Naive thymus-derived CD4-positive, alpha-beta T cell (primary cell): Measurements from ENCODE around the gene NFATC2. TPM values are rescaled to one million over a fixed set of nuclear protein-coding genes. Genes with fewer than 3 reads are reported as not detected.
"Not testable (repeated sequence)": the region's sequence is repeated elsewhere in the genome, so short reads cannot be mapped to it uniquely, and the experiment has no call there.

Source experiments
- ATAC-seq: fragments of 150-1000 bp; cut with Tn5 transposase; 2 replicates; pipeline ENCODE4 v1.10.0; 2021; ENCODE audit warnings: mild to moderate bottlenecking, moderate library complexity
- CTCF ChIA-PET: fragments of 350-600 bp; sonication (Branson Sonifier 250); formaldehyde crosslinking; loops from one replicate; lab custom pipeline; 2021; ENCODE audit warnings: antibody characterized with exemption; lab: Charles Lee
- POLR2A ChIA-PET: fragments of 350-600 bp; sonication (Branson Sonifier 250); formaldehyde crosslinking; loops from one replicate; lab custom pipeline; 2021; ENCODE audit warnings: antibody characterized with exemption, inconsistent platforms; lab: Charles Lee
- DNase-seq, 9 donors: peaks; one replicate each; pipeline versions ENCODE4 v3.0.0 to v3.0.0-alpha.2; 2020 to 2022; ENCODE audit warnings: mixed read lengths in 1 of 9
- H3K27ac ChIP-seq: one replicate; pipeline ENCODE4 v1.7.0; 2013; ENCODE audit warnings: mild to moderate bottlenecking, low read depth, low read length, moderate library complexity
- H3K27me3 ChIP-seq, 2 donors: one replicate each; pipeline ENCODE4 v1.7.0; 2013; ENCODE audit warnings: low read length in 2 of 2, mild to moderate bottlenecking in 2 of 2, moderate library complexity in 2 of 2; ENCODE audit not compliant: control insufficient read depth in 2 of 2, insufficient read depth in 2 of 2
- H3K36me3 ChIP-seq, 3 experiments: 1 replicate in 2 of 3; 2 replicates in 1 of 3; pipeline ENCODE4 v1.7.0; 2013; ENCODE audit warnings: low read length in 3 of 3, mild to moderate bottlenecking in 3 of 3, moderate library complexity in 1 of 3; ENCODE audit not compliant: insufficient read depth in 3 of 3, control insufficient read depth in 2 of 3
- H3K4me1 ChIP-seq, 2 donors: one replicate each; pipeline ENCODE4 v1.7.0; 2013; ENCODE audit warnings: low read length in 2 of 2, mild to moderate bottlenecking in 2 of 2, moderate library complexity in 1 of 2; ENCODE audit not compliant: control insufficient read depth in 2 of 2, insufficient read depth in 2 of 2
- H3K4me3 ChIP-seq: 2 replicates; pipeline ENCODE4 v1.7.0; 2013; ENCODE audit warnings: mild to moderate bottlenecking, low read length
- H3K9me3 ChIP-seq, 3 experiments: 1 replicate in 2 of 3; 2 replicates in 1 of 3; pipeline ENCODE4 v1.7.0; 2013; ENCODE audit warnings: low read length in 3 of 3; ENCODE audit not compliant: control insufficient read depth in 2 of 3
- H3K27ac Mint-ChIP-seq, 9 donors: one replicate each; pipeline ENCODE4 v1.8.0; 2020 to 2022; ENCODE audit warnings: mixed read lengths in 9 of 9, mild to moderate bottlenecking in 8 of 9, moderate library complexity in 5 of 9, inconsistent platforms in 2 of 9
- H3K27me3 Mint-ChIP-seq, 5 donors: one replicate each; pipeline ENCODE4 v1.8.0; 2021 to 2022; ENCODE audit warnings: mixed read lengths in 5 of 5, mild to moderate bottlenecking in 1 of 5
- H3K36me3 Mint-ChIP-seq, 5 donors: one replicate each; pipeline ENCODE4 v1.8.0; 2020 to 2022; ENCODE audit warnings: mixed read lengths in 5 of 5, mild to moderate bottlenecking in 3 of 5, inconsistent platforms in 1 of 5
- H3K4me1 Mint-ChIP-seq, 7 donors: one replicate each; pipeline ENCODE4 v1.8.0; 2020 to 2022; ENCODE audit warnings: mixed read lengths in 7 of 7, mild to moderate bottlenecking in 3 of 7, inconsistent platforms in 1 of 7
- H3K4me3 Mint-ChIP-seq, 10 donors: one replicate each; pipeline ENCODE4 v1.8.0; 2020 to 2022; ENCODE audit warnings: mild to moderate bottlenecking in 10 of 10, mixed read lengths in 10 of 10, moderate library complexity in 6 of 10, inconsistent platforms in 2 of 10
- H3K9me3 Mint-ChIP-seq, 11 donors: one replicate each; pipeline ENCODE4 v1.8.0; 2020 to 2022; ENCODE audit warnings: mixed read lengths in 11 of 11, mild to moderate bottlenecking in 4 of 11, inconsistent platforms in 1 of 11, moderate library complexity in 1 of 11
- intact Hi-C, 2 donors: fragments of 100-400 bp; cut with micrococcal nuclease; formaldehyde crosslinking; loops; one replicate each; pipeline ENCODE4 v1.15.1; 2023
- polyA plus RNA-seq, 2 donors: library from polyadenylated mRNA; unstranded; fragments of 300-500 nt; fragmentation: Illumina TruSeq; gene quantifications; one replicate each; pipeline ENCODE4 v1.2.3, GENCODE V29; 2021
- total RNA-seq, 6 experiments: library from RNA in 5 of 6; stranded (reverse) in 5 of 6; gene quantifications; 1 replicate in 5 of 6; 2 replicates in 1 of 6; pipeline ENCODE4 v1.2.3 and lab custom pipeline; 2021 to 2026

Gene NFATC2
- total and polyA plus RNA-seq, 7 experiments from 2014 or later: 16.6 to 66.8 (median 42.6) TPM

DNA sequence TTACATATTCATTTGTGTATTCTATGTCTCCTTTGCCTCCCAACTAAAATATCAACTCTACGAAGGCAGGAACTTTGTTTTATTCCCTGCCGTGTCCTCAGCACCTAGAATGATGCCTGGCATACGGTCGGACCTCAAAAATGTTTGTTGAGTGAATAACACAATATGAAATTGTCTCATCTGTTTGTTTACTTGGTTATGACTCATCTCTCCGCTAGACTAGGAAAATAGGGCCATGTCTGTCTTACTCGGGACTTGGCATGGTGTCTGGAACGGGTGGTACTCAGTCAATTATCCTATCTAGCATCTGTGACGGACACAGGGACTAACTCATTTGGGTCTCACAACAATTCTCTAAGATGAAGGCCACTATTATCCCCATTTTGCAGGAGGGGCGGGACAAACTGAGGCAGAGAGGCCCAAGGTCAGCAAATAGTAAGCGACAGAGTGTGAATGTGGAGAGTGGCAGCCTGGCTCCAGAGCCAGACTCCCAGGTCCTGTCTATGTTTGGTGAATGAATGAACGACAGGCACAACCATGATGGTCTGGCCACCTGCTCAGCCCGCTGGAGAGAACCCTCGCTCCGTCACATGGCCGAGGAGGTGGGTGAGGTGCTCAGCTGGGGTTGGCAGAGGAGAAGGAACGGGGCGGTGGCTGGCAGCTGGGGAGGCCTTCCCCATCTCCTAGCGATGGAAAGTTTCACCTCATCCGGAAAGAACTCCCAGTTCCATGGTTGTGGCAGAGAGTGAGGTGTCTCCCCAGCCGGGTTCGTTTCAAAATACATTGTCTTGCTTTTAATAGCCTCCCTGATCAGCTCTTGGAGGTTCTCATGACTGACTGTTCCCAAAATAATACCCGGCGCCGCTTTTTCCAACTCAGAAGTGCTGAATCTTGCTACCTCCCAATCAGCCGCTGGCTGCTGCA, 27.6 kb upstream of the NFATC2 start:
- Histone ChIP-seq H3K27ac (no peak overlapping the region), H3K4me1 (no peaks in the 10 kb centered on the region), H3K9me3 (peaks cover 0 to 3% (median 0%) of the 10 kb centered on the region in 3 experiments), H3K27me3 (no peaks in the 10 kb centered on the region), H3K4me3 (no peak overlapping the region), H3K36me3 (no peaks in the 10 kb centered on the region)
- Mint-ChIP-seq H3K27ac (no peak overlapping the region), H3K36me3 (peaks cover 0 to 10% (median 5%) of the 10 kb centered on the region in 5 donors), H3K9me3 (peaks cover 0 to 21% (median 6%) of the 10 kb centered on the region in 11 donors), H3K27me3 (peaks cover 0 to 37% (median 0%) of the 10 kb centered on the region in 5 donors), H3K4me3 (no peak overlapping the region), H3K4me1 (no peaks in the 10 kb centered on the region)
- CTCF ChIA-PET: no interaction called here
- DNase-seq (no peak), ATAC-seq (no peak)
- intact Hi-C loops: no loop called here
- POLR2A ChIA-PET: interaction anchor here (0.6 kb wide), 1 partner anchor 35 kb away, joined by 3 read pairs; no protein-coding TSS in a partner anchor

DNA sequence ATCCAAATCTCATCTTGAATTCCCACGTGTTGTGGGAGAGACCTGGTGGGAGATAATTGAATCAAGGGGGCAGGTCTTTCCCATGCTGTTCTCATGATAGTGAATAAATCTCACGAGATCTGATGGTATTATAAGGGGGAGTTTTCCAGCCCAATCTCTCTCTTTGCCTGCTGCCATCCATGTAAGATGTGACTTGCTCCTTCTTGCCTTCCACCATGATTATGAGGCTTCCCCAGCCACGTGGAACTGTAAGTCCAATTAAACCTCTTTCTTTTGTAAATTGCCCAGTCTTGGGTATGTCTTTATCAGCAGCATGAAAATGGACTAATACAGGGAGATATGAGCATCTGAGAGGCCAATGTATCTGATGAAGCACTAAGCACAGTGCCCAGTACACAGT, 26.0 kb upstream of the NFATC2 start:
- DNase-seq, POLR2A ChIA-PET, H3K4me3 Mint-ChIP-seq, H3K36me3 ChIP-seq, intact Hi-C loops, H3K4me3 ChIP-seq, H3K9me3 ChIP-seq, H3K4me1 Mint-ChIP-seq, H3K27ac Mint-ChIP-seq, H3K4me1 ChIP-seq, CTCF ChIA-PET, ATAC-seq, H3K27me3 ChIP-seq, H3K27ac ChIP-seq, H3K36me3 Mint-ChIP-seq: not testable (repeated sequence)
- Mint-ChIP-seq H3K27me3 (peaks cover 3 to 50% (median 6%) of the 10 kb centered on the region in 5 donors), H3K9me3 (peaks cover 0 to 17% (median 6%) of the 10 kb centered on the region in 11 donors)

- H3K27me3 ChIP-seq: peaks cover 2 to 4% of the 10 kb centered on the region in 2 donors
- no peak for DNase-seq
- no peak overlapping the region for H3K4me3 ChIP-seq
- Mint-ChIP-seq H3K4me1 (peaks cover 0 to 12% (median 4%) of the 10 kb centered on the region in 7 donors), H3K27ac (no peak overlapping the region), H3K4me3 (no peak overlapping the region), H3K9me3 (peaks cover 0 to 17% (median 6%) of the 10 kb centered on the region in 11 donors), H3K36me3 (peaks cover 0 to 10% (median 5%) of the 10 kb centered on the region in 5 donors), H3K27me3 (peaks cover 8 to 58% (median 16%) of the 10 kb centered on the region in 5 donors)
- POLR2A ChIA-PET: no interaction called here
- peaks cover 0 to 3% (median 0%) of the 10 kb centered on the region in 3 experiments for H3K9me3 ChIP-seq
- H3K36me3 ChIP-seq: no peaks in the 10 kb centered on the region
- intact Hi-C loops: no loop called here
- ATAC-seq: no peak
- H3K4me1 ChIP-seq: no peaks in the 10 kb centered on the region
- CTCF ChIA-PET: no interaction called here
- no peak overlapping the region for H3K27ac ChIP-seq
These were observed 25.1 kb upstream of the NFATC2 start for GRCh38 chr20:51567622-51568021.

GRCh38 chr20:51566594-51566993, 24.1 kb upstream of the NFATC2 start:
- ChIA-PET CTCF (no interaction called here), POLR2A (no interaction called here)
- H3K36me3 ChIP-seq: no peaks in the 10 kb centered on the region
- peaks cover 6 to 13% of the 10 kb centered on the region in 2 donors for H3K27me3 ChIP-seq
- DNase-seq (no peak), ATAC-seq (no peak)
- peaks cover 3 to 5% of the 10 kb centered on the region in 2 donors for H3K4me1 ChIP-seq
- H3K4me1 Mint-ChIP-seq: peaks cover 2 to 20% (median 8%) of the 10 kb centered on the region in 7 donors
- H3K27ac Mint-ChIP-seq: no peak overlapping the region
- H3K9me3 ChIP-seq: peaks cover 0 to 3% (median 0%) of the 10 kb centered on the region in 3 experiments
- H3K9me3 Mint-ChIP-seq: peaks cover 0 to 17% (median 6%) of the 10 kb centered on the region in 11 donors
- H3K4me3 Mint-ChIP-seq: no peak overlapping the region
- no peak overlapping the region for H3K4me3 ChIP-seq
- H3K27me3 Mint-ChIP-seq: peaks cover 11 to 62% (median 19%) of the 10 kb centered on the region in 5 donors
- intact Hi-C loops: no loop called here
- no peak overlapping the region for H3K27ac ChIP-seq
- H3K36me3 Mint-ChIP-seq: peaks cover 0 to 10% (median 5%) of the 10 kb centered on the region in 5 donors

DNA sequence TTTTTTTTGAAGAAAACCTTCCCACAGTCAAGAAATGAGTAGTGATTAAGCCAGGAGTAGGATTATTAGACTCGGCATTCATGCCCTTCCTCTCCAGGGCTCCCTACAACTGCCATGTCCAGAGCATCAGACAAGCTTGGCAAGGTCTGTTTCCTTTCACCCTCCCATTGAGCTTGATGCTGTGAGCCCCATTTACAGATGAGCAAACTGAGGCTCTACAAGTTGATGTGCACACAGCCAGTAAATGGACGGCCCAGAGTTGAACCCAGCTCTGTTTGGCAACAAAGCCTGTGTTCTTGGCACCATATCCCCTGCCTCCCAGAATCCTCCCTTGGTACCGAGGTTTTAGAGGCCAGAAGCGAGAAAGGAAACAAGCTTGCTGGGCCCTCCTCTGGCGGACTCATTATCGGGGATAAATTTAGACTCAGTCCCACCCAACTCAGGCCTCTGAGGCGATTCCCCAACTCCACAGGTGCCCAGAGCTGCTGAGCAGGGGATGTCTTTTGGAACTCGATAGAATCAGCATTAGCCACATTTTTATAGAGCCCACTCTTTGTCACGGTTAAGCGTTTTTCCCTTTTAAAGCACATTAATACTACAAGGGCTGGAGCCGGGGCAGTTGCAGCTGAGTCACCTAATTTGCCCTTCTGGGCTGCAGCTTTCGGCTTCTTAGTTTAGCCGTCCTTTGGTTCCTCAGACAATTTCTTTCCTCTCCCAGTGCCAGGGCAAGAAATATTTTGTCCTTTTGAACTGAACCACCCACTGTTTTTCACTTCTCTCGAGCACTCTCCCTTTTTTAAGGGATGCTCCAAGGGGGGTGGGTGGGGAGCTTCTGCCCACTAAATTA, 23.0 kb upstream of the NFATC2 start:
- no peak for ATAC-seq
- peaks cover 0 to 10% (median 5%) of the 10 kb centered on the region in 5 donors for H3K36me3 Mint-ChIP-seq

More for the DNA sequence above, 23.0 kb upstream of the NFATC2 start:
- peak overlapping the region in 1 of 9 donors; percentile 48 for H3K27ac Mint-ChIP-seq
- H3K4me1 Mint-ChIP-seq: peaks cover 10 to 30% (median 18%) of the 10 kb centered on the region in 7 donors
- H3K9me3 Mint-ChIP-seq: peaks cover 0 to 17% (median 6%) of the 10 kb centered on the region in 11 donors
- Histone ChIP-seq H3K36me3 (no peaks in the 10 kb centered on the region), H3K4me3 (no peak overlapping the region), H3K27me3 (peaks cover 13 to 22% of the 10 kb centered on the region in 2 donors), H3K4me1 (peaks cover 9 to 11% of the 10 kb centered on the region in 2 donors), H3K27ac (no peak overlapping the region), H3K9me3 (peaks cover 0 to 3% (median 0%) of the 10 kb centered on the region in 3 experiments)
- ChIA-PET CTCF (interaction anchor here (0.5 to 1.1 kb wide), 2 partner anchors 52 to 193 kb away, joined by 3 read pairs; no protein-coding TSS in a partner anchor), POLR2A (no interaction called here)
- peaks cover 22 to 72% (median 30%) of the 10 kb centered on the region in 5 donors for H3K27me3 Mint-ChIP-seq
- intact Hi-C loops: no loop called here
- H3K4me3 Mint-ChIP-seq: no peak overlapping the region
- no peak for DNase-seq
